Testis (tissue), 2 donors: Measurements from ENCODE around the gene NPAS2.

Source experiments
- CTCF ChIP-seq, 3 experiments: fragments of 450-650 bp in 2 of 3; fragments of 200-600 bp in 1 of 3; sonication (generic) in 1 of 3; IDR thresholded peaks; one replicate each; pipeline ENCODE4 v1.5.1; 2016 to 2019; ENCODE audit warnings: antibody characterized with exemption in 3 of 3, mild to moderate bottlenecking in 2 of 3, moderate library complexity in 1 of 3
- POLR2A ChIP-seq: fragments of 450-650 bp; IDR thresholded peaks from one replicate; pipeline ENCODE4 v1.6.1; 2017; ENCODE audit warnings: antibody characterized with exemption, mild to moderate bottlenecking, moderate library complexity

- TF ChIP-seq POLR2A (no peak), CTCF (IDR thresholded peaks at IDR 0.05) (no peak)
These were observed 74.8 kb downstream of the NPAS2 start for GRCh38 chr2:100894796-100895156.
